ENCODE measurements around the gene TAF4B.

- TF ChIP-seq CTCF (IDR thresholded peaks at IDR 0.05) = no peak
- no peak for TF ChIP-seq POLR2AphosphoS5 (IDR thresholded peaks at IDR 0.05)
- TF ChIP-seq POLR2A (IDR thresholded peaks at IDR 0.05) = no peak
- no peak for TF ChIP-seq EP300 (IDR thresholded peaks at IDR 0.05)
These were observed 167.9 kb downstream of the TAF4B start for GRCh38 chr18:26394047-26394654.

Data from sigmoid colon (tissue), 4 donors.